GM19351 (cell line): ENCODE measurements around the gene TNS1.

Experiments used
- ATAC-seq: cut with Tn5 transposase; IDR thresholded peaks from one replicate; pipeline ENCODE4 v1.9.1; 2021; ENCODE audit warnings: mild to moderate bottlenecking, moderate library complexity; ENCODE audit not compliant: unreplicated experiment

Gene TNS1

GRCh38 chr2:217839750-217840107 is 163.1 kb downstream of the TNS1 start:
- ATAC-seq = no peak

- no peak for ATAC-seq
Observed at GRCh38 chr2:217839073-217839749, 163.6 kb downstream of the TNS1 start.

GRCh38 chr2:217838409-217838831 is 164.4 kb downstream of the TNS1 start:
- ATAC-seq = no peak

DNA sequence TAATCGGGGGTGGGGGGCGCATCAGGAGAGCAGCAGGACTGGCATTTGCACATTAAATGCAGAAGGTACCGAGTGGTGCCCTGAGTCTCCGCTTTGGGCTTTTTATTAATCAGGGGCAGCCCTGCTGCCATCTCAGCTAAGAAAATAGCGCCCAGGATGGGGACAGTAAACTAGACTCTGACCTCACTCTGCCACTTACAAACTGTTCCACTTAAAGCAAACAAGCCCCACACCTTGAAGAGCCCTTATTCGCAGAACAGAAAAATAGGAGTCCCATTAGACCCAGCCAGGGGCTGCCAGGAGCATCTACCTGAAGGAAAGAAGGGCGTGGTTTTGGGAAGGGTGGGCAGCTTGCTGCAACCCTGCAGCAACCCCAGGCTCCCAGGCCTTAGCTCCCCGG is 165.3 kb downstream of the TNS1 start:
- ATAC-seq = no peak

- no peak for ATAC-seq
Observed at GRCh38 chr2:217836901-217837491, 165.8 kb downstream of the TNS1 start.

- no peak for ATAC-seq
Observed at GRCh38 chr2:217835931-217836891, 166.6 kb downstream of the TNS1 start.

DNA sequence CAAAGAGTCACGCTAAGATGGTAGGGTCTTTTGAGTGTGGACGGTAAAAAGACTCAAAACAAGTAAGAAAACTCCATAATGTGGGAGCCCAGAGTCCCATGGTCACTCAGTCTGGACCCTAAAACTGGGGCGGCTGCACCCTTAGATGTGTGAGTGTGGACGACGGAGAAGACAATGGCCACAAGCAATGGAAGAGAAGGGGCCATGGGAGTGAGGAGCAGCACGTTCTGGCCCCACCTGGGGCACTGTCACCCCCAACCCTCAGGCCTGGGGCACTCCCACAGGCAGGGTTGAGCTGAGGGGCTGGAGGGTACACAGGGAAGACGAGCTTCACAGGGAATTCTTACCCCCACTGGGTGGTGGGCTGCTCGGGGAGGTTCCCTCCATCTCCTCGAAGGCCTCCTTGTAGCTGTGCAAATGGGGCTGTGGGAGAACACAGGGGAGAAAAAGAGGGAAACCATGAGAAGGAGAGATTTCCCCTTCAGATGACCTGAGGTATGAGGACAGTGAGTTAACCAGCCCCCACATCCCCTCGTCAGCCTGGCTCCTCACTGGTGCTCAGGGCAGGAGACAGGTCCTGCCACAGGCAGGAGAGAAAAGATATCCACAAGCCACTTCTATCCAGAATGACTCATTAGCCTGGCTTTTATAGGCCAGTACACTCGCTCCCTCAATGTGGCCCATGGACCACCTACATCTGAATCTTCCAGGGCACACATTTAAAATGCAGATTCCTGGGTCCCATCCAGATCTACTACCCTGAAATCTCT is 167.9 kb downstream of the TNS1 start:
- no peak for ATAC-seq

DNA sequence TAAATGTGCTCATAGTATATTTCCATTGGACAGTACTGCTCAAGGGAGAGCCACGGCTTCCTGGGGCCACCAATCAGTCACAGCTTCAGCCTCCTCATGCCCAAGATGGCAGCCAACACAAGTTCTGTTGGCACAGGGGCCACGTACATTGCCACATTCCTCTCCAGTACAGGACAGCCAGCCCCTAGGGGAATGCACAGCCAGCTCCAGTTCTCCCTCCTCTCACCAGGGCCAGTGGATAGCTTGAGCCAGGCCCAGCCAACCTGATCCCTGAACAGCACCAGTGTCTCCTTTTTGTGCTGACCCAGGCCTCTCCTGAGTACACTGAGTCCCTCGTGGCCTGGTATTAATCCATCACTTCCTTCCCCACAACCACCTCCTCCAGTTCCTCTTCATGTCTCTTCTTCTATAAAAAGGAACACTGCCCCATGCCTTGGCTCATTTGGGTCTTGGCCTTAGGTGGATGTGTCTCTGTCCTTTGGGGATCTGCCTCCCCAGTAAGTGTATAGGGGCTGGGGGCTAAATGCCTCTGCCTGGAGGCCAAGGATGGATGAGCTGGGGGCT is 168.7 kb downstream of the TNS1 start:
- ATAC-seq = no peak

DNA sequence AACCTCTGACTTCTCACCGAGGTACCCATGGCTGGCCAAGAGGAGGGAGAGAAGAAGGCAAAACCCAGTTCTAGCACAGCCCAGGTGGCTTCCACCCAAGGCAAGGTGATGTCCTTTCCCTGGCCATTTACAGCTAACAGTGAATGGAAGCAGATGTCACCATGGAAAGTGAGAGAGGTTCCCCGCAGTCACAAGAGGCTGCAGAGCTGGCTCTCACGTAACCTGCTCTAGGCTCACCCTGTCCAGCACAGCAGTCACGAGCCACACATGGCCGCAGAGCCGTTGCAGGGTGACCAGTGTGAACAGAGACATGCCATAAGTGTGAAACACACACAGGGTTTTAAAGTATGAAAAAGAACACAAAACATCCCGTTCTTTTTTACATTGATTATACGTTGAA is 169.4 kb downstream of the TNS1 start:
- no peak for ATAC-seq

GRCh38 chr2:217832987-217833386 is 169.8 kb downstream of the TNS1 start:
- no peak for ATAC-seq

GRCh38 chr2:217832115-217832514 is 170.7 kb downstream of the TNS1 start:
- ATAC-seq = no peak

DNA sequence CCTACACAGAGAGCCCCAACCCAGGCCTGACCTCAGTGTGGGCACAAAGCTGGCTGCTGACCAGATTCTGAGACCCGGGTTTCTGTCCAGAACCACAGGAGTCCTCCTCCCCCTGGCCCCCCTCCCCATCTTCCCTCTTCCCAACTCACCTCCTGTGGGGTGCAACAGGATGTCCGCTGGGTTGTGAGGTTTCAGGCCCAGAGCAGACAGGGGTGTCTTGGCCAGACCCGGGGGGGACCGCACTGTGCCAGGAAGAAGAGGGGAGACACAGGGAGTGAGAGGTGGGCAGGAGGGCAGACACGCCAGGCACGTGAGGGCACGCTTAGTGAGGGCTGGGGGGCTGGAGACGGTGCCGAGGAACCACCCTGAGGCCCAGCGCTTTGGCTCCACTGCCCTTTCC is 171.5 kb downstream of the TNS1 start:
- ATAC-seq = no peak

DNA sequence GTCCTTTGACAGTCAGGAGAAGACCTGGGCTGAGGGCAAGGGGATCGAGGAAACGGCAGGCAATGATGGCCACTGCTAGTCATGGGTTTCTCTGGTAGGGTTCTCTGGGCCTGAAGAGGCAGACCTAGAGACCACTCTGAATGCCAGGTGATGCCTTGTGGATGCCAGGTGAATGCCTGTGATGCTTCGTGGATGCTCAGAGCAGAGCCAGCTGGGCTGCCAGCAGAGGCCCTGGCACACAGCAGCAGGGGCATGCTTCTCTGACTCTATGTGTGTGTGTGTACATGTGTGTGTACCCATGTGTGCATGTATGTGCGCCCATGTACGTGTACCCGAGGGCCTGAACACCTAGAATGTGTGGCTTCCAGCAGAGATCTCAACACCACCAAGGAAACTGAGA is 172.0 kb downstream of the TNS1 start:
- ATAC-seq = no peak

GRCh38 chr2:217830061-217830460 is 172.7 kb downstream of the TNS1 start:
- ATAC-seq = no peak

GRCh38 chr2:217829420-217829819 is 173.4 kb downstream of the TNS1 start:
- ATAC-seq = no peak

- ATAC-seq = no peak
Observed at GRCh38 chr2:217828336-217828735, 174.5 kb downstream of the TNS1 start.

DNA sequence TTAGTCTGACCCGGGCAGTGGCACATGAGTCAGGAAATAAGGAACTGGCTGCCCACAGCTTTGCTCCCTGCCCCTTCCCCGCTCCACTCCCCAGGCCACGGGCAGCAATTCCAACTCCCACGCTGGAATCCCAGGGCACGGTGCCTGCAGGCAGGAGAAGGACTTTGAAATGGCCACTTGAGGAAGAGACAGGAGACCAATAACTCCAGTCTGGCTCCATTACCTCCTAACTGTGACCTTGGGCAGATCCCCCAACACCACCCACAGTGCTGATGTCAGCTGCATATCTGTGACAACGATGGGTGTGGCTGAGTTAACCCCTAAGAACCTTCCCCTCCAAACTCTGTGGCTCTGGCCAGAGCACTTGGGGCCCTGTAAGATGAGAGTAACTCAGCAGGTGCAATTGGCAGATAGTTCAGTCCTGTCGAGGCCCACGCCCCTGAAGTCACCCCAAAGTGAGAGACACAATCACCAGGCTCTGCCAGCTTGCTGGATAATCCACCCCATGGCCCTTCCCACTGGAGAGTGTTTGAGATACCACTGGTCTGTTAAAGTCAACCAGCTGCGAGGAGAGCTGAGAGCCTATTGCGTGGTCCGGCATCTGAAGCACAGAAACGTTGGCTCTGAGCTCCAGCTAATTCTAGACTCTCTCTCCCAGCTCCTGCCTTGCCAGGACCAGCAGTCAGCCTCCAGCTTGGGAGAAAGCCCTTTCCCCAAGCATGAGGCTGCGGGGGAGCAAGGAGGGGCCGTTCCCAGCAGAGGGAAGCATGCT is 175.2 kb downstream of the TNS1 start:
- ATAC-seq = no peak

DNA sequence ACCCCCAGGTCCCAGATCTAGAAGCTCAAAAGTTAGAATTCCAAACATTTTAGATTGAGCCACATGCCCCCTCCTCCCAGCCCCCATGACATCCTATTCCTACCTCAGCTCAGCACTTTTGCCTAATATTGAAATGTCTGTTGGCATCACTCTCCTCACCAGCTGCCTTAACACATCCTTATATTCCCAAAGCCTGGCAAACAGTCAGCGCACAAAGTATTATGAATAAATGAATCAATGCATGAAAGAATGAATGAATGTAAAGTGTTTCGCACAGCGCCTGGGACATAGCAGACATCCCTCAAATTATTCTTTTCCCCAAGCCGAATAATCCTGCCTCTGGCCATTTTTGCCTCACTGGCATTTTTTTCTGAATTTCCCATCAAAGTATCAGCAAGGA is 175.8 kb downstream of the TNS1 start:
- no peak for ATAC-seq

- no peak for ATAC-seq
Observed at GRCh38 chr2:217826520-217826919, 176.3 kb downstream of the TNS1 start.
